ENCODE data around the gene VPS13D.
"Not testable (repeated sequence)": the region's sequence is repeated elsewhere in the genome, so short reads cannot be mapped to it uniquely, and the experiment has no call there.

VPS13D gene

DNA sequence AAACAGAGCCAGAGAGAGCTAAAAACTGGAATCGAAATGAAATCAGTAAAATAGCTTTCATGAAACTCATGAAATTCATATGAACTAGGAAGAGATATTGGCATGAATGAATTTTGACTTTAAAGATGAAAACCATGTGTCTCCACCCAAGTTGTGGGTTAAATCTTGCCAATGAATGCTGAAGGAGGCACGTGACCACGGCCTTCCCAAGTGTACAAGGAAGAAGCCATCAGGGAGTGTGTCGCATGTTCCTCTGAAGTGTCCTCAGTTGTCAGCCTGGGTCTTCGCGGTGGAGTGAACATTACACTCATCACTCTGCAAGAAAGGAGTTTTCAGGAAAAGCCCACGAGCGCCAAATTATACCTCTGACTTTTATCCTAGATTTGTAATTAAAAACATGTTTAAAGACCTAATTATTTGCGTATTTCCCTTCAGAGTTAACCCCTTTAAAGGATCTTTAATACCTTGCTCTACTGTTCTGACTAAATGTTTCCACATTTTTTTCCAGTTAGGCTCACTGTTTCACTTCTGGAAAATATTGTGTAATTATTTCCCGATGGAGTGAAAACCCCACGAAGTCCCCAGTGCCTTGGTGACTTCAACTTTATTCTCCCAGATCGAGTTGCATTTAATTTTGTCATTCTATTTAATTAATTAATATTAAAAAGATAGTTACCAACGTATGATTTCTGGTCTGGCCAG, 269.9 kb downstream of the VPS13D start:
- no peak for FAIRE-seq

DNA sequence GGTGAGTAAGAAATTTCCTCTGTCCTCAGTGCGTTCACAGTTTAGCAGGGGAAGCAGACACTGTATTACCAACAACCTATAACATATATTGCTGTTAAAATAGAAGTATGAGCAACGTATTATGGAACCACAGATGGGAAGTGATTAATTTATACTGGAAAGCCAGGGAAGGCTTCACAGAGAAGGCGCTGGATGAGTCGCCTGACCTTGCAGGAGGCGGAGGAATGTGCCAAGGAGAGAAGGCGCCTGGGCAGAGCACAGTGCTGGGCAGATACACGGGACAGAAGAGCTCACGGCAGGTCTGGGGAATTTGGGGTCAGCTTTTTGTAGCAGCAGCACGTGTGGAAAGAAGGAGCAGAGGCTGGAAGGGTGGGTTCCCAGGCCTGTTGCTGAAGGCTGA, 271.8 kb downstream of the VPS13D start:
- no peak for FAIRE-seq

DNA sequence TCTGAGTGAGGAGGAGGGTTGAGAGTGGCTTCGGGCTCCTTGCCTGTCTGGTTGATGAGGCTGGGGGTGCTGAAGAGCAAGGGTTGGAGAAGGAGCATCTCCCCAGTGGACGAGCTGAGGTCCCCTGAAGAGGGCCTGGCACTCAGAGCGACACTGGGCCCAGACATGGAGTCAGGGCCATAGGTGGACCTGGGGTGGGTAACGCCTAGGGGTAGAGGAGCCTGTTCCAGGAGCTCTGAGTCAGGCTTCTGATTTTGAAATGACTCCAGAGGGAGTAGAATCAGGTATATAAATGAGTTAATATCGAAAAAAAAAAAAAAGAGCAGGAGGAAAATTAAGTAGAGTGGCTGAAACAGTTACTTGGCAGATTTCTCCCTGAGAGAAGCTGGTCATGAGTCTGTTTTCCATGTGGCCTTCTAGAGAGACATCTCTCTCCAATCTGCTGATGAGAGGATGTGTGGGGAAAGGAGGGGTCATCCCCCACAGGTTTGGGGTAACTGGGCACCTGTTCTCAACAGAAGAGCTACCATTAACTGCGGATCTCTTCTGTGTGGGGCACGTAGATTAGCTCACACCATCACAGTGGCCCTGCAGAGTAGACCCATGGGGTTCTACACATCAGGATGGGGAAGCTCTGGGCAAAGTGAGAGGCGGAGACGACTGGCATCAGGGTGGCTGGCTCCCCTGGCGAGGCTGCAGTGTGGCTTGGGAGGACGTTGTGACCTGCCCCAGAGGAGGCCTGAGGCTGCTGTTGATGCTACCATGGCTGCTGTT, 272.7 kb downstream of the VPS13D start:
- no peak for FAIRE-seq

DNA sequence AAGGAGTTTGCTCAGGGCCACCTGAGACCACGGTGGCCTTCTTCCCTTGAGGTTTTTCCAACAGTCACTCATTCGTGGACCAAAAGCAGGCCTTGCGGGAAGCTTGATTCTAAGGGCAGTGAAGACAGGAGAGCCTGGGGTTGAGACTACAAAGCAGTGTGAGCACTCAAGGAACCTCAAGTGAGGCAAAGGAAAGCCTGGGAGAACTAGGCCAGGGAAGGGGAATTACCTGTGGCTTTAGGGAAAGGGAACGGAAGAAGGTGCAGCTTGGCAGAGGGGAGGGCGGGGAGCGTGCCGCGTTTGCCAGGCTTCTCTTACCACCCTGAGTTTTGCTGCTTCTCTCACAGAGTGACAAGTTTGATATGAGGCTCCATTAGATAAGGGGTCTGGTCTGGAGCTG, 273.9 kb downstream of the VPS13D start:
- FAIRE-seq, result no peak

DNA sequence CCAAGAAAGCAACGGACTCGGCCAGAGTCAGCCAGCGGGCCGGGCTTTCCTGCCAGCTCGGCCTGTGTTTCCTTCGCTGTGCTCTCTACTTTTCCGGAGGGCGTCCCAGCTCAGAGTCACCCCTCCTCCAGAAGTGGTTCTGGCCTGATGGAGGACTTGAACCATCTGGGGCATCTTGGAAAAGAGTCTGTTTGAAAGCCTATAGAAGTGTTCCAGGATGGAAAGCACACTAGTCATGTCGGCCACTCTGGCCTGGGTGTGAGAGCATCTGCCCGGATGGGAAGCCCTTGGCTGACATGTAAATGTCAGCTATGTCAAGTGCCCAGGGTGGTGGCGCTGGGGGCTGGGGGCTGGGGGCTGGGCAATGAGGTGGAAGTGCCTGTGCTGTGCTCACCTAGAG, 274.8 kb downstream of the VPS13D start:
- no peak for FAIRE-seq

DNA sequence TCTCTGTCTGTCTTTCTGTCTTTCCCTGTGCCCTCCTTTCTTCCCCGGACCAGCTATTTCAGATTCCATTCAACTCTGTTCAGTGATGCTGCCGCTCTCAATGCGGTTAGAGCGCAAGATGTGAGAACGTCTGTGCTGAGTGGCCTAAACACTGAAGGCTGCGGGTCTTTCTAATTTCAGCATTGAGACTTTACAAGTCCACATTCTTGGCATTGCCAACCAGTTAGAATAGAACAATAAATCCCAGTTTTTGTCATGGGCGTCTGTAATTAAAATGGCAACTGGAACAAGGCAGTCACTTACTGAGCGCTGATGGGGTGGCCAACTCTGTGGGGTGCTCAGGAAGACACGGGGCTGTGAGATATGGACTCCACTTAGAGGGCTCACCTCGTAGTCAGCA, 275.4 kb downstream of the VPS13D start:
- FAIRE-seq, result no peak

DNA sequence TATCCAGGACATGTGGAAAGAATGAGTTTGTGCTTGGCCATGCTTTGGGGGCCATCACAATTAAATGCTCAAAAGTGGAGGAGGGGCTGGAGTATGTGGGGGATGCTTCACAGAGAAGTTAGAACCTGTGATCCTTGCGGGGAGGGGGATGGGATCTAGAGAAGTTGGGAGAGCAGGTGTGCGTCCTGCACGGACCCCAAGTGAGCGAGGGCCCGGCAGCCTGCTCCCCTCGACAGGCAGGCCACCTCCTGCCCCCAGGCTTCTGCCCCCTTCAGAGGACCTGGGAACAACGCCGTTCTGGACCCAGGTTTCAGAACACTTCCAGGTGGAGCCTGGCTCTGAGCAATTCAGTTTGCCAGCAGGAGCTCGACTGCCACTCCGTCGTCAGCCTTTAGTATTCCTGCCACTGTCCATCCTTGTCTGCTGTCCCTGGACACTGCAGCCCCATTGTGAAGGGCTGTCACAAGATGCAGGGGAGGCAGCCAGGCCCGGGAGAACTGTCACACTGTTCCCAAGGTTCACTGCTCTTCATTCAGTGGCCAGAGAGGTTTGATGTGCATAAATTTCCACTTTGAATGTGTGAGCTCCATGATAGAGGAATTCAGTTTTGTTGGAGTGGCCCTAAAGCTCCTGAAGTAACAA, 275.9 kb downstream of the VPS13D start:
- FAIRE-seq, result no peak

DNA sequence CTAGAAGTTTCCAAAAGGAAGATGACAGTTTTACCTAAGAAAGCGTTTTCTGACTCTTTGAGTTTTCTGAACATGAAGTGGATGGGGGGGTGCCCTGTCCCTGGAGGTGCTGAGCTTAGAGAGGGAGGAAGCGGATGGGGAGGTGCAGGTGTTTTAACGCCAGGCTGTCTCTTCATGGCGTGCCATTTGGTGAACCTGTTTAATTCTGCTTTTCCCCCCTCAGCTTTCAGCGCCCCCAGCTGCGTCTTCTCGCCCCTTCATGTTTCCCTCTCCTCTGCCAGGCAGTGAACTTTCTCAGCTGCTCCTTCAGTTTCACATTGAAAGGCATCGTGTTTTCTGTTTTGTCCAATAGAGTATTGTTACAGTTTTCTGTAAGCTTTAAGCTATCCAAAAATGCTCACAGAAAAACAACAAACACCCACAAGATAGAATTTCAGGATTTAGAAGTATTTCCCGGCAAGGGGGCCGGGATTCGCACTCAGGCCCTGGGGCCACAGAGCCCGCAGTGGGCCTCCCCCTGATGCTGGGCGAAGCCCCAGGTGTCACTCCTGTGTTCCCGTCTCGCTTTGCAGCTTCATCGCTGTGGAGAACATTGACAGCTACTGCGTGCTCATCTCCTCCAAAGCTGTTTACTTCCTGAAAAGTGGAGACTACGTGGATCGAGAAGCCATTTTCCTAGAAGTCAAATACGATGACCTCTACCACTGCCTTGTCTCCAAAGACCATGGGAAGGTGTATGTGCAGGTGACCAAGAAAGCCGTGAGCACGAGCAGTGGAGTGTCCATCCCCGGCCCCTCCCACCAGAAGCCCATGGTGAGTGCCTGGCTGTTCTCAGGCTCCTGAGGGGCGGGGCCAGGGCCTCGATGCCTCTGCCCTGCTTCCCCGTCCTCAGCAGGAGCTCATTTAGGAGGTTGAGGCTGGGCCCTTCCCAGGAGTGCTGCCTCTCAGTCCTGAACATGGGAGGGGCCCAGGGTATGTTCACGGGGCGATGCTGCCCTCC, 276.8 kb downstream of the VPS13D start:
- no peak for FAIRE-seq

DNA sequence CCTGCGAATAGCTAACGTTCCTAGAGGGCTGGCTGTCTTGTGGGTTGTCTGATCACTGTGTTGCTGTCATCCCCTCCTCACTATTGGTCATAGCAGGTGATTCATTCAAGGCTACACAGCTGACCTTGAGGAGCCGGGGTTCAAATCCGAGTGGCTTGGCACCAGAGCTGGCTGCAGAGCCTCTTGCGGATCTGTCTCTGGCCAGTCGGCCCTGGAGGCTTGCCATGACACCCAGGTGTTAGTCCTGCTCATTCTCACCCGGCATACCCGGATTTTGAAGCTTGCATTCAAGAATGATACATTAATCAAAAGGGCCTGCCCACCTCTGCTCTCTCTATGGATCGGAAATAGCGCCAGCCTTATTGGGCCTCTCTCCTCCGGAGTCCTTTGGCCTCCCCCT, 277.8 kb downstream of the VPS13D start:
- FAIRE-seq, result no peak

DNA sequence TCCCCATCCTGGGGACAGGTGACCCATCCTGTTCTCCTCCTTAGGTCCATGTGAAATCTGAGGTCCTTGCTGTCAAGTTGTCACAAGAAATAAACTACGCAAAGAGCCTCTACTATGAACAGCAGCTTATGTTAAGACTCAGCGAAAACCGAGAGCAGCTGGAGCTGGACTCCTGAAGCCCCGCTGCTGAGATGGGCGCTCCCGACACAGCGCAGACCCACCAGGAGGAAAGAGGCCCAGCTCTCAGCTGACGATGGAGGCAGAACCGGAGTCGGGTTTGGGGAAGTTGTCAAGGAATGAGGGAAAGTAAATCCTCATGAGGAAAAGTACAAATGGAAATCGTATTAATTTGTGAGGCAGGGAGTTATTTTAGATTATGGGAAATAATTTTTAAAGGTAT, 279.0 kb downstream of the VPS13D start:
- FAIRE-seq, result no peak

DNA sequence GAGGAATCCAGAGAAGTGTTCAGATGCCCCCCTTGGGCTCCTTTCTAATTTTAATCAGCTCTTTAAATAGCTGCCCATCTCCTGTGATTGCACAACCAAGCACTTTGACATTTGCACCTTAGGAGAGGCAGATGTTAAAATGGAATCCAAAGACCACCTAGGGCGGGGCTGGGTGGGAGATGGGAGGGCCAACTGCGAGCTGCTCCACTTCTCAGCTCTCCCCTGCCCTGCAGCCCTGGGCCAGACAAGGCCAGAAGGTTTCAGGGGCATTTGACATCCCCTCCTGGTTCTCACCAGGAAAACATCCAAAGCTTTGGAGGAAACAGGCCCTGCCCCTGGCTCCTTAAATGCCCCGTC, 281.3 kb downstream of the VPS13D start:
- no peak for FAIRE-seq

DNA sequence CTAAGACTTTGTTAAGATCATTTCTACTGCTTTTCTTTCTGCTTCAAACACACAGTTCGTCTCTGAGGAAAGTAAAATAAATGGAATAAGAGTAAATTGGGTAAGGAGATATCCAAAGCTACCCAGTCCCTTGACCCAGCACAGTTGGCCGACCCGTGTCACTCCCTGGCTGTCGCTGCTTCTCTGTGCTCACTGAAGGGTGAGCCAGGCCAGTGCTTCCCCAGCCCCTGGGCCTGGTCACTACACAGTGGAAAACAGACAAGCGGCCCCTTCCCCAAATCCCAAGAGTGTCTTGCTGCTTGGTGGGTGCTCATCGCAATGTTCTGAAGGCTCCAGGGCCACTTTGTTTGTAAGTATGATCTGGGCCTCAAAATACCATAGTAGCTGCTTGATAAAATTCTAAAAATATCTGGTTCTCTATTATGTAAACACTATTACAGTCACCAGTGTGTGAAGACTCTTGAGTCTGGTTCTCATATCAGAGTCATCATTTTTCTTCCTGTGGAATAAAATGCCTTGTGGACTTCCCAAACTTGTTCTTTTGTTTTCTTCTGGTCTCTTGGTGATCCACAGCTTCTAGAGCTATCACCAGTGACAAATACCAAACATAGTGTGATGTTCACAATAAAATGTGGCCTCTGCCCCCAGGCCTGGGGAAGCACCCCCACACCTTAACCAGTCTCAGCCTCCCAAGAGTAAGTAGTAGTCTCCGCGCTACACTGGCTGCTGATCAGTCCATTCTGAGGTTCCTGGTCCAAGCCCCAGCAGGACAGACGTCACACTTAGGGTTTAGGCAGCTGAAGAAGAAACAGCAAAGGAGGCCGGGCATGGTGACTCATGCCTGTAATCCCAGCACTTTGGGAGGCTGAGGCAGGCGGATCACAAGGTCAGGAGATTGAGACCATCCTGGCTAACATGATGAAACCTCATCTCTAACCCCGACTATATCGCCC, 282.0 kb downstream of the VPS13D start:
- no peak for FAIRE-seq

DNA sequence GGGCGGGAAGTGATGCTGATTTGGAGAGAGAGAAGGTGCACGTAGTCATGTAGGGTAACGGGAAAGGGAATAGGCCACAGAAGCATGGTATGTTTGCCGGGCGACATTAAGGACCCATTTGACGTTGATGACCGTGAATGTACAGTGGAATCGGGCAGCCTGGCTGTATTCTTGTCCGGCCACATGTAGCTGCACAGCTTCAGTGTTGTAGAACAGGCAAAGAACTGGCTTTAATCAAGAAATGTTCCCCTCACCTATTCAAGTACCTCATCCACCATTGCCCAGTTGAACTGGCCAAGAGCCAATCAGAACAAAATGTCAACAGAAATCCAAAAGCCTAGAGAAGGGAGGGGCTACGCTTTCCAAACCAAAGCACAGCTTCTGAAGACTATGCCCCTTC, 283.4 kb downstream of the VPS13D start:
- FAIRE-seq, result no peak

DNA sequence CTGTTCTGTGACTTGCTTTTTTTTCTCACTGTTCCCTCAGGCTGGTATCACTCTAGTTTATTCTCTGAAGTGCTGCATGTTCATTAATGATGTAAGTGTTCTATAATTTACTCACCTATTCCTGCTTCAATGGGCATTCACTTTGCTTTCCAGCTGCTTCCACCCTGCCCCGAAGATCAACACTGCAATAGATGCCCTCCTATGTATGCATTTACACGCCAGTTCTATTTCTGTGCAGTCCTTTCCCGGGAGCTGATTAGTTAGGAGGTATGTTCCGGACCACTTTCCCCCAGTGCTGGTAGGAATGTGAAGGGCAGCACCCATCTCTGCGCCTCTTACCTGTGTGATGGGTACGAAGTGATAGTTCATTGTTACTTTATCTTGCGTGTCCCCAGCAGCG, 284.8 kb downstream of the VPS13D start:
- FAIRE-seq, result no peak

DNA sequence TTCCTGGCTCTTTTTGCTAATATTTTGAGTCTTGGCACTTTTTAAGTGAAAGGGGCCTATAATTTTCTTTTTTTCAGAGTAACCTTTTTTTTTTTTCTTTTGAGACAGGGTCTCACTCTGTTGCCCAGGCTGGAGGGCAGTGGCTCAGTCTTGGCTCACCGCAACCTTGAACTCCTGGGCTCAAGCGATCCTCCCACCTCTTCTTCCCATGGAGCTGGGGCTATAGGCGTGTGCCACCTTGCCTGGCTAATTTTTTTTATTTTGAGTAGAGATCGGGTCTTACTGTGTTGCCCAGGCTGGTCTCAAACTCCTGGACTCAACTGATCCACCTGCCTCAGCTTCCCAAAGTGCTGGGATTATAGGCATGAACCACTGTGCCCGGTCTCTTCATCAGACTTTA, 285.4 kb downstream of the VPS13D start:
- FAIRE-seq, result no peak

DNA sequence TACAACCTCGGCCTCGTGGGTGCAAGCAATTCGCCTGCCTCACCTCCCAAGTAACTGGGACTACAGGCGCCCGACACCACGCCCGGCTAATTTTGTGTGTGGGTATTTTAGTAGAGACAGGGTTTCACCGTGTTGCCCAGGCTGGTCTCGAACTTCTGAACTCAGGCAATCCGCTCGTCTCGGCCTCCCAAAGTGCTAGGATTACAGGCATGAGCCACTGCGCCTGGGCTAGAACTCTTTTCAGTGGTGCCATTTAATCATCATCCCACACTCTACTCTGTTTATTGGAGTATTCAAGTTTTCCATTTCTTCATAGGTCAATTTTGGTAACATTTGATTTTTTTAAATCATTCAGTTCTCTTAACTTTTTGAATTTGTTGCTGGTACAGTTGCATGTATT, 286.9 kb downstream of the VPS13D start:
- no peak for FAIRE-seq

DNA sequence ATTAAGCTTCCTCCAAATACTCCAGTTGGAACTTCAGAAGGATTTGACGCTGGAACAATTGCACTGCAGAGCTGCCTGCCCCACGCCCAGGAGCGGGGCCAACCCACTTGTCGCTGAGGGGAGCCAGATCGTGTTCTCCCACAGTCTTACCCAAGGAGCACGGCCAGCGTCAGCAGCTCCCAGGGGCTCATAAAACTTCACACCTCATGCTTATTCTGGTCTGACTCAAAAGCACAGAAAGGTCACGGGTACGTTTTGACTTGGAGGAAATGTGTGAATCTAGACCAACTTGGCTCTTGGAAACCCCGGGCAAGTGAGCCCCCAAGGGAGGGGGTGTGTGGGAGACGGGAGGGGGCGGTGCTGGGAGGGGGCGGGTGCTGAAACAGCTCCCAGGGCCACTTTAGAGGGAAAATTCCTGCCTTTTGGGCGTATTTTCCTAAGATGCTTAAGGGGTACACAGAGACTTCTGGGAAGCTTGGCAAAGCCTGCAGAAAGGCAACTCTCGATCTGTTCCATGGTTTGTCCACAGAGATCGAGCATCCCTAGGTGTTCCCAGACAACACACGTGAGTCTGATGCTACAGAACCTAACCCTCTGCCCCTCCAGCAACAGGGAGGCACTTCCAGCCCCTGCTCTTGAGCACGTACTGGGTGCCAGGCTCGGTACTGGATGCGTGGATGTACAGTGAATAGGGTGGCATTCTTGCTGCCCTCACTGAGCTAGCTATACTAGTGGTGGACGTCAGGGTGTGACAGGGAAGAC, 289.3 kb downstream of the VPS13D start:
- FAIRE-seq, result no peak

DNA sequence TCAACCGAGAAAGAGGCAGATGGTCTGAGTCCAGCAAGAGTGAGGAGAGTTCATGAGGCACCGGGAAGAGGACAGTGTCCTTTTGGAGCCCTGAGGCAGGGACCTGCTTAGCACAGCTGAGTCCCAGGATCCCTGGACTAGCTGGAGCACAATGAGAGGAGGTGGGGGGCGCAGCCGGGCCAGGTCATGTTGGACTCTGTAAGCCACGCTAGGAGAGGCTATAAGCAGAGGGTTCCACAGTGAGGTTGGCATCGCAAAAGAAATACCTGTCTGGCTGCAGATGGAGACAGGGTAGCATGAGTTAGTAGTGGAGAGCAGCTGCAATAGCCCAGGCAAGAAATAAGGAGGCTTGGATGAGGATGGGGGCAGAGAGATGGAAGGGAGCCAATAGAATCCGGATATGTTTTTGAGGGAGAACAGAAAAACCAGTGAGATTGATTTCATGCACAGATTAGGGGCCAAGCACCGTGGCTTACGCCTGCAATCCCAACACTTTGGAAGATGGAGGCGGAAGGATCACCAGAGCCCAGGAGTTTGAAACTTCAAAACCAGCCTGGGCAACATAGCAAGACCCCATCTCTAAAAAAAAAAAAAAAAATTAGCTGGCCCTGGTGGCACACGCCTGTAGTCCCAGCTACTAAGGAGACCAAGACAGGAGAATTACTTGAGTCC, 290.0 kb downstream of the VPS13D start:
- no peak for FAIRE-seq

DNA sequence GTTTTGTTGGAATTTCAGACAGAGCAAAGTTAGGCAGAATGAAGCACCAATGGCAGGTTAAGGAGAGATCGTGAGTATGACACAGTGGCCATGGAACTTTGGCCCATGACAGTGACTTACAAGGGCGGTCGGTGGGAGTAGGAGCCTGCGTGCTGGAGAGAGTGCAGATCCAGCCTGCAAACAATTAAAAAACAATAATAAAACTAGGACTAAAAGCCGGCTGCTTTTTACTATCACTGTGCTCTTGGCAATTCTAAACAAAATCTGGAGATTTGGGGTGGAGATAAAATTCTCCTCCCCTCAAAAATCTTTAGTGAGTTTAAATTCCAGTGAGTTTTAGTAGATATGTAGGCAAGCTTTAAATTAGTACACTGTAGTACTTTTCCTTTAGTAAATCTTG, 291.3 kb downstream of the VPS13D start:
- no peak for FAIRE-seq

DNA sequence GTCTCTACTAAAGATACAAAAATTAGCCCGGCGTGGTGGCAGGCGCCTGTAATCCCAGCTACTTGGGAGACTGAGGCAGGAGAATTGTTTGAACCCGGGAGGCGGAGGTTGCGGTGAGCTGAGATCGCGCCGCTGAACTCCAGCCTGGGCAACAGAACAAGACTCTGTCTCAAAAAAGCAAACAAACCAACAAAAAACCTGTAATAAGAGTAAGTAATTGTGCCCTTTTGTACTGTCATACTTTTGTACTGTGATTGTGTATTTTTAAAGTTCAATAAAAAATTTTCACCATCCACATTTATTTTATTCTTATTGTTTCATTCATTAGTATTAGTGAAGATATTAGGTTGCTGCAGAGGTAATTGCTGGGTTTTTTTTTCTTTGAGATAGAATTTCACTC, 292.9 kb downstream of the VPS13D start:
- not testable (repeated sequence) for FAIRE-seq
